OCI-LY3 (cell line): Measurements from ENCODE around the gene TPCN2.

Experiments
- EZH2phosphoT487 ChIP-seq: fragments of 200-600 bp; shearing (Covaris generic); IDR thresholded peaks from 2 replicates; pipeline ENCODE4 v1.6.1; 2018; ENCODE audit warnings: antibody characterized with exemption, mixed run types, low read depth
- TF ChIP-seq, protein P1 (sequence below): fragments of 200-600, 300-600 bp; sonication (generic); IDR thresholded peaks from 2 replicates; pipeline ENCODE4 v1.5.1; 2014; ENCODE audit warnings: antibody characterized with exemption, low read length, low read depth

DNA sequence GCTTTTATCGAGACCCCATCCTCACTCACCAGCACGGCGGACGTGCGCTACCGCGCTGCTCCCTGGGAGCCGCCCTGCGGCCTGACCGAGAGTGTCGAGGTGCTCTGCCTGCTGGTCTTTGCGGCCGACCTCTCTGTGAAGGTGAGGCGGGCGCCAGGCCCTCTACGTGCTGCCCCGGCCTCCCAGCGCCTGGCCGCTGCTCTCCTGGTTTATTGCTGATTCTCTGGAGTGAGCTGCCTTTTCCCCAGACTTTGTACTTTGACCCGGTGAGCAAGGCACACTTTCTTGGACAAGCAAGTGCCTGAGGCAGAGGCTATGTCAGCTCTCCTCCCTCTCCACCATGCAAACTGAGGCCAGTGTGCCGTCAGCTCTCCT, 6.5 kb downstream of the TPCN2 start:
- TF ChIP-seq, protein P1, sequence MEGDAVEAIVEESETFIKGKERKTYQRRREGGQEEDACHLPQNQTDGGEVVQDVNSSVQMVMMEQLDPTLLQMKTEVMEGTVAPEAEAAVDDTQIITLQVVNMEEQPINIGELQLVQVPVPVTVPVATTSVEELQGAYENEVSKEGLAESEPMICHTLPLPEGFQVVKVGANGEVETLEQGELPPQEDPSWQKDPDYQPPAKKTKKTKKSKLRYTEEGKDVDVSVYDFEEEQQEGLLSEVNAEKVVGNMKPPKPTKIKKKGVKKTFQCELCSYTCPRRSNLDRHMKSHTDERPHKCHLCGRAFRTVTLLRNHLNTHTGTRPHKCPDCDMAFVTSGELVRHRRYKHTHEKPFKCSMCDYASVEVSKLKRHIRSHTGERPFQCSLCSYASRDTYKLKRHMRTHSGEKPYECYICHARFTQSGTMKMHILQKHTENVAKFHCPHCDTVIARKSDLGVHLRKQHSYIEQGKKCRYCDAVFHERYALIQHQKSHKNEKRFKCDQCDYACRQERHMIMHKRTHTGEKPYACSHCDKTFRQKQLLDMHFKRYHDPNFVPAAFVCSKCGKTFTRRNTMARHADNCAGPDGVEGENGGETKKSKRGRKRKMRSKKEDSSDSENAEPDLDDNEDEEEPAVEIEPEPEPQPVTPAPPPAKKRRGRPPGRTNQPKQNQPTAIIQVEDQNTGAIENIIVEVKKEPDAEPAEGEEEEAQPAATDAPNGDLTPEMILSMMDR, result no peak
- no peak for TF ChIP-seq EZH2phosphoT487
